ENCODE results near the gene SELENOK. TPM values are rescaled to one million over a fixed set of nuclear protein-coding genes. Genes with fewer than 3 reads are reported as not detected.
"Not testable (repeated sequence)": the region's sequence is repeated elsewhere in the genome, so short reads cannot be mapped to it uniquely, and the experiment has no call there.

Gene SELENOK
- total RNA-seq, result 54.4 TPM
- 72.4 TPM for polyA plus RNA-seq

DNA sequence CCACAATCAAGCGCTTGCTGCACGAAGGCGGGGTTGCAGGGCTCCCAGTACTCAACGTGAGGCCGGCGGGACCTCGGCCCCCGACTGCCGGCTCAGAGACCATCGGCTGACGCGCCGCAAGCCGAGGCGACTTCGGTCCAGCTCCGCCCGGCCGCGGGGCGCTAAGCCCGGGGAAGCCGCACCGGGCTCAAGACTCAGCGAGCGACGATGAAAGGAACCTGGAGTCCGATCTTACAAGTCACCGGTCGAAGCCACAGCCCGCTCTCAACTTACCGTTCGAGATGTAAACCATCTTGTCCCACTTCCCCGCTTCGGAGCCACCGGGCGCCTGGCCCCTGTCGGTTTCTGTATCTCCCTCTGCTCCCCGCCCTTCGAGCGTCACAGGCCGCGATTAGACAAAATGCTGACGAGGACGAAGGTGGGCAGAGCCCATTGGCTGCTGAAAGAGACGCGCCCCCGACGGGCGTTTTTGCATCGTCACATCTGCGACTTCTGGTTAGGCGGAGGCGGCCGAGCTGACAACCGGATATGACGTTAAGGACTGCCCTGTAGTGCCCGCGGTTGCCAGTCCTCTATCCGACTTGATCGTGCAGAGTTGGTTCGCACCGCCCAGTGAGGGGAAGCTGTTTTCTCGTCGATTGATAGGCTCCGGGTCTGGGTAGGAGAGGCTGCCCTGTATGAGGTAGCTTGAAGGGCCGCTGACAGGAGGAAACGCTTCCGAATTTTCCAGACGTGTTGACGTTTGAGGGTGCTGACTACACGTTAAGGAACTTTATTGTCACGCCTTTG, at the start of gene SELENOK:
SELENOK (minus strand) TSS at position 363 of the 789 bp plus-strand sequence.
- peak; percentile 99 for DNase-seq (ENCODE audit: extremely low spot score)
- Histone ChIP-seq H3K27ac (ENCODE audit: low read depth) (peak within 1 kb of the TSS; percentile 82), H3K4me1 (ENCODE audit: insufficient read depth) (no peaks in the 10 kb centered on the region), H3K36me3 (ENCODE audit: insufficient read depth) (no peaks in the 10 kb centered on the region), H3K4me3 (ENCODE audit: low read depth, low read length) (peak within 1 kb of the TSS; percentile 76)
- WGBS, result under 1% methylated on average over 73 of the region's 73 CpGs

DNA sequence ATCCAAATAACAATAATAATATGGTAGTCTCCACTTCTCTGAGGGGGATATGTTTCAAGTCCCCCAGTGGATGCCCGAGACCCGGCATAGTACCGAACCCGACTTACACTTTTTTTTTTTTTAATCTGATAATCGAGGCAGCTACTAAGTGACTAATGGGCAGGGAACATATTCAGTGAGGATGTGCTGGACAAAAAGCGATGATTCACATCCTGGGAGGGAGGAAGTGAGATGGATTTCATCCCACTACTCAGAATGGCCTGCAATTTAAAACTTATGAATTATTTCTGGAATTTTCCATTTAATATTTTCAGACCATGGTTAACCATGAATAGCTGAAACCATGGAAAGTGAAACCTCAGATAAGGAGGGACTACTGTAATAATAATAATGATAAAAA, 49.5 kb upstream of the SELENOK start:
- Histone ChIP-seq H3K36me3 (ENCODE audit: insufficient read depth) (no peaks in the 10 kb centered on the region), H3K4me3 (ENCODE audit: low read depth, low read length) (no peak overlapping the region), H3K27ac (ENCODE audit: low read depth) (no peak overlapping the region), H3K4me1 (ENCODE audit: insufficient read depth) (no peaks in the 10 kb centered on the region)
- DNase-seq (ENCODE audit: extremely low spot score), result no peak
- 79% methylated on average over 6 of the region's 6 CpGs for WGBS

DNA sequence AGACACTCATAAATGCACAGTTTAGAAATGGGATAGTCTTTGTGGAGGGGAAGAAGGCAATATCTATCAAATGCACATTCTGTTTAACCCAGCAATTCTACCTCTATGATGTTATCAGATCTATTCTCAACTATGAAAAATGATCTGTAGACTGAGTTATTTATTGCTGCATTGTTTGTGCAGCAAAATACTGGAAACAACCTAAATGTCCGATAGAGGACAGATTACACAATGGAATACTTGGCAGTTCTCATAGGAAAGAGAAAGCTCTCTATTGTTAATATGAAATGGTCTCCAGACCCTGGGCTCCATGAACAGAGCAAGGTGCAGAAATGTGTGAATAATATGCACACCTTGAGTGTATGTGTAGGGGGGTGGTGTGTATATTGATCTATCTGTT, 49.0 kb upstream of the SELENOK start:
- no peak overlapping the region for H3K4me3 ChIP-seq (ENCODE audit: low read depth, low read length)
- WGBS, result 28% methylated on average over 1 of the region's 1 CpG
- no peaks in the 10 kb centered on the region for H3K36me3 ChIP-seq (ENCODE audit: insufficient read depth)
- no peak overlapping the region for H3K27ac ChIP-seq (ENCODE audit: low read depth)
- H3K4me1 ChIP-seq (ENCODE audit: insufficient read depth), result no peaks in the 10 kb centered on the region
- DNase-seq (ENCODE audit: extremely low spot score), result no peak

DNA sequence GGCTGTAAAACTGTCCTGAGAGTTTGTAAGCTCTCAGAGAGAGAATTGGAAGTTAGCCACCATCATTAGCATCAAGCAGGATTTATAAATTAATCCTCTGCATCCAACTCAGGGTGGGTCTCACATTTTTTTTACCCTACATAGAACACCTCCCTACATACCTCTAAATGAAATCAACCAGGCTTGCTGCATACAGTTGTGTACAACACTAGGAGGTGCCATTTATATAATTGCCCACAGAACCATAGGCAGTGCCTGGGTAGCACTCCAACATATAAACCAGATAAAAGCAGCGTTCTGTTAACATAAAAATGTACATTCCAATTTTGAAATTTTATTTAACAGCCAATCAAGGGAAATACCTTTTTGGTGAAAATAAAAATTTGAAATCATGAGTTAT, 48.2 kb upstream of the SELENOK start:
- Histone ChIP-seq H3K27ac (ENCODE audit: low read depth) (no peak overlapping the region), H3K4me1 (ENCODE audit: insufficient read depth) (no peaks in the 10 kb centered on the region), H3K36me3 (ENCODE audit: insufficient read depth) (no peaks in the 10 kb centered on the region), H3K4me3 (ENCODE audit: low read depth, low read length) (no peak overlapping the region)
- 30% methylated on average over 1 of the region's 1 CpG for WGBS
- DNase-seq (ENCODE audit: extremely low spot score), result no peak

DNA sequence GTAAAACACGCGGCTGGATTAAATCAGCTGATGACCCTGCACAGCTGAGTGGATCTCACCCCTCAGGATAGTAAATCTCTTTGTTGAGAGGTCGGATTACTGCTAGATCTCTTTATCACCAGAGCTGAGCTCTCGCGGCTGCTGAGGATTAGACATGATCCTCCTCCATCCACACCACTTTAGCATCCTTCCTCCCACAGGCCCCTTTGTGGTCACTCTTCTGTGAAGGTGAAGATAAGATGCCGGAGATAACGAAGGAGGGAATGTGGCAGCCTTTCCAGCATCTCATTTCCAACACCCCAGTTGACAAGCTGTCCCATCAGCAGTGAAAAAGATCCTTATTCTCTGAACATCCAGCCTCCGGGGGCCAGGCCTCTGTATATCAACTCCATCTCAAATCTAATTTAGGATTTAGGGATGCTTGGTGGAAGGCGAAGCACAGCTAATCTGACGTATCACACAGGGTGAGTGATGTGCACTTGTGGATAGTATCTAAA, 47.5 kb upstream of the SELENOK start:
- Histone ChIP-seq H3K4me1 (ENCODE audit: insufficient read depth) (no peaks in the 10 kb centered on the region), H3K27ac (ENCODE audit: low read depth) (no peak overlapping the region), H3K4me3 (ENCODE audit: low read depth, low read length) (no peak overlapping the region), H3K36me3 (ENCODE audit: insufficient read depth) (no peaks in the 10 kb centered on the region)
- DNase-seq (ENCODE audit: extremely low spot score), result no peak
- 15% methylated on average over 10 of the region's 10 CpGs for WGBS

DNA sequence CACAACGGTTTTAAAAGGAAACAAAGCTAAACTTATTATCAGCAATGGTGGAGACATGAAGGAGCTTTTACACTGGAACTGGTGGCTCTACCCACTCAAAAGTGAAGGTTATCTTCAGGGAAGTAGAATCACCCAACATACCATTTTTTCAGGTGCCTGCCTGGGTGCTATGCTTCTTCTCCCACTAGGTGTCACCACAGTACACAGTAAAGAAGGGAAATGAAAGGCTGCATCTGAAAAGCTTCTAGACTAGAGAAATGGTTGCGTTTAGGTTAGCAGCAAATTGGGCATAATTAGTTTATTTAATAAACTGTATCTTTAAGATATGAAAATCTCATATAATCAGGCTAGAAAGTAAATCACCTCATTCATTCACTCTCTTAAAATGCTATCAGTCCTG, 47.0 kb upstream of the SELENOK start:
- H3K4me3 ChIP-seq (ENCODE audit: low read depth, low read length), result no peak overlapping the region
- no peak for DNase-seq (ENCODE audit: extremely low spot score)
- H3K27ac ChIP-seq (ENCODE audit: low read depth), result no peak overlapping the region
- H3K36me3 ChIP-seq (ENCODE audit: insufficient read depth), result no peaks in the 10 kb centered on the region
- WGBS, result 2% methylated on average over 2 of the region's 2 CpGs
- H3K4me1 ChIP-seq (ENCODE audit: insufficient read depth), result no peaks in the 10 kb centered on the region

DNA sequence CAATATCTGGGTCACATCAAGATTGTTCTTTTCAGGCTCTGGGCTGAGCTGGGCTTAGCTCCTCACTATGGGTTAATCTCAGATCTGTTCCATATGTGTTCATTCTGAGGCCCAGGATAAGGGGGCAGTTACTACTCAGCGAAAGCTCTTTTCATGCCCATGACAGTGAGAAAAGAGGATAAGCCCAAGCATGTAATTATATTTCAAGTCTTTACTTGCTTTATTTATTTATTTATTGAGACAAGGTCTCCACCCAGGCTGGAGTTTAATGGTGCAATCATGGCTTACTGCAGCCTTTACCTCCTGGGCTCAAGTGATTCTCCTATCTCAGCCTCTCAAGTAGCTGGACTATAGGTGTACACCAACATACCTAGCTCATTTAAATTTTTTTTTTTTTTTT, 44.7 kb upstream of the SELENOK start:
- DNase-seq (ENCODE audit: extremely low spot score), result no peak
- no peak overlapping the region for H3K27ac ChIP-seq (ENCODE audit: low read depth)
- H3K36me3 ChIP-seq (ENCODE audit: insufficient read depth), result no peaks in the 10 kb centered on the region
- 79% methylated on average over 1 of the region's 1 CpG for WGBS
- H3K4me3 ChIP-seq (ENCODE audit: low read depth, low read length), result no peak overlapping the region
- H3K4me1 ChIP-seq (ENCODE audit: insufficient read depth), result no peaks in the 10 kb centered on the region

DNA sequence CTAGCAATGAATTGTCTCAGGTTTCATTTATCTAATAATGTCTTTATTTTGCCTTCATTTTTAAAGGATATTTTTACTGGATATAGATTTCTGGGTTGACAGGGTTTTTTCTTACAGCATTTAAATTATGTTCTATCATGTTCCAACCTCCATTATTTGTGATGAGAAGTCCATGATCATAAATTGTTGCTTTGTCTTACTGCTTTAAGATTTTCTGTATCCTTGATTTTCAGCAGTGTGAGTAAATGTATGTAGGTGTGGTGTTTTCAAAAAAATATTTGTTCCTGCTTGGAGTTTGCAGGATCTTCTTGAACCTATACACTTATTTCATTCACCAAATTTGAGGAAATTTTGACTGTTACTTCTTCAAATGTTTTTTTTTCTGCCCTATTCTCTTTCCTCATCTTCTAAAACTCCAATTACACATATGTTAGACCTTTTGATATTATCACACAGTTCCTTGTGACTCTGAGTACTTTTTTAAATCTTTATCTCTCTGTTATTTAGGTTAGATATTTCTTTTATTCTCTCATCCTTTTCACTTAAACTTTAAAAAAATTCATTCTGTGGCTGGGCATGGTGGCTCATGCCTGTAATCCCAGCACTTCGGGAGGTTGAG, 43.7 kb upstream of the SELENOK start:
- WGBS, result 0% methylated on average over 1 of the region's 1 CpG
- no peak overlapping the region for H3K27ac ChIP-seq (ENCODE audit: low read depth)
- no peak overlapping the region for H3K4me3 ChIP-seq (ENCODE audit: low read depth, low read length)
- no peaks in the 10 kb centered on the region for H3K4me1 ChIP-seq (ENCODE audit: insufficient read depth)
- DNase-seq (ENCODE audit: extremely low spot score), result no peak
- no peaks in the 10 kb centered on the region for H3K36me3 ChIP-seq (ENCODE audit: insufficient read depth)

DNA sequence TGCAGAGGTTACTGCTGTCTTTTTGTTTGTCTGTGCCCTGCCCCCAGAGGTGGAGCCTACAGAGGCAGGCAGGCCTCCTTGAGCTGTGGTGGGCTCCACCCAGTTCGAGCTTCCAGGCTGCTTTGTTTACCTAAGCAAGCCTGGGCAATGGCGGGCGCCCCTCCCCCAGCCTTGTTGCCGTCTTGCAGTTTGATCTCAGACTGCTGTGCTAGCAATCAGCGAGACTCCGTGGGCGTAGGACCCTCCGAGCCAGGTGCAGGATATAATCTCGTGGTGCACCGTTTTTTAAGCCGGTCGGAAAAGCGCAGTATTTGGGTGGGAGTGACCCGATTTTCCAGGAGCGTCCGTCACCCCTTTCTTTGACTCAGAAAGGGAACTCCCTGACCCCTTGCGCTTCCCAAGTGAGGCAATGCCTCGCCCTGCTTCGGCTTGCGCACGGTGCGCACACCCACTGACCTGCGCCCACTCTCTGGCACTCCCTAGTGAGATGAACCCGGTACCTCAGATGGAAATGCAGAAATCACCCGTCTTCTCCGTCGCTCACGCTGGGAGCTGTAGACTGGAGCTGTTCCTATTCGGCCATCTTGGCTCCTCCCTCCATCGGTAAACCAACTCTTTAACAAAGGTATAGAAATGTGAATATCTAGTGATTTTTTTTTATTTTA, 35.7 kb upstream of the SELENOK start:
- not testable (repeated sequence) for H3K36me3 ChIP-seq (ENCODE audit: insufficient read depth); H3K4me1 ChIP-seq (ENCODE audit: insufficient read depth)
- 64% methylated on average over 30 of the region's 30 CpGs for WGBS

DNA sequence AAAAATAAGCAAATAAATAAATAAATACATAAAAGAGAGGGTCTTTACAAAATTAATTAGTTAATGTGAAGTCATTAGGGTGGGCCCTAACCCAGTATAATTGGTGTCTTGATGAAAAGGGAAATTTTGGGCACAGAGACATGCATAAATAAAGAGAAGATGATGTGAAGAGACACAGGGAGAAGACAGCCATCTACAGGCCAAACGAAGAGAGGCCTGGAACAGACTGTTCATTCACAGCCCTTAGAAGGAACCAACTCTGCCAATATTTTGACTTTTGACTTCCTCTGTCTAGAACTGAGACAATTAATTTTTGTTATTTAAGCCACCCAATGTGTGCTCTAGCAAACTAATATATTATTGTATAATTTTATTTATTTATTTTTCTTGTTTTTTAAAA, 29.6 kb upstream of the SELENOK start:
- WGBS, result 51% methylated on average over 1 of the region's 1 CpG
- no peak for DNase-seq (ENCODE audit: extremely low spot score)

More for the DNA sequence above, 35.7 kb upstream of the SELENOK start:
- not testable (repeated sequence) for H3K27ac ChIP-seq (ENCODE audit: low read depth); H3K4me3 ChIP-seq (ENCODE audit: low read depth, low read length); DNase-seq (ENCODE audit: extremely low spot score)

DNA sequence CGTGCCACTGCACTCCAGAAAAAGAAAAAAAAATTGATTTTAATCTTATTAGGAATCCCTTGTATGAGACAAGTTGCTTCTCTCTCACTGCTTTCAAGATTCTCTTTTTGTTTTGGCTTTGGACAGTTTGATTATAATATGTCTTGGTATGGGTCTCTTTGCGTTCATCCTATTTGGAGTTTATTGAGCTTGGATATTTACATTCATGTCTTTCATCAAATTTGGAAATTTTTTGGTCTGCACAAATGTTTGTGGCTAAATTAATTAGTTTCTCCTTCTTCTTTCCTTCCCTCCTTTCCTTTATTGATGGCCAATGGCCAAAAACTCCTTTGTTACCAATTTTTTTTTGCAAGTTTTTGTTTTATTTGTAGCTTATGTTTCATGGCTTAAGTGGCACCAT, 28.1 kb upstream of the SELENOK start:
- 94% methylated on average over 2 of the region's 2 CpGs for WGBS

More for the DNA sequence above, 29.6 kb upstream of the SELENOK start:
- H3K36me3 ChIP-seq (ENCODE audit: insufficient read depth), result no peaks in the 10 kb centered on the region
- no peak overlapping the region for H3K4me3 ChIP-seq (ENCODE audit: low read depth, low read length)
- H3K4me1 ChIP-seq (ENCODE audit: insufficient read depth), result no peaks in the 10 kb centered on the region
- no peak overlapping the region for H3K27ac ChIP-seq (ENCODE audit: low read depth)

DNA sequence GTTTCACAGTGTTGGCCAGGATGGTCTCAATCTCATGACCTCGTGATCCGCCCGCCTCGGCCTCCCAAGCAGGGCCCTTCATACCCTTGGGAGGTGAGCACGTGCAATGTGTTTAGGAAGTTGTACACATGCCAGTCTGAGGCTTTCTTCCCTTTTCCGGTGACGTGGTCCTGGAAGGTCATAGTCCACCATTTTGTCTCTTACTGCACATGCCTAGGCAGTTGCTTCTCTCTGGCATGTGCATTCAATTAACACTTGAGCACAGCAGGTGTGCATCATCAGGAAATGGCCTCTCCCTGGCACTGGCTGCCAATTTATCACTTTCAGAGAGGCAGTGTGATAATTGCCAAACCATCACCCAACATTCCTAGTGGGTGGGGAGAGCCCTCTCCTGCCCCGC, 21.7 kb upstream of the SELENOK start:
- no peaks in the 10 kb centered on the region for H3K4me1 ChIP-seq (ENCODE audit: insufficient read depth)
- H3K4me3 ChIP-seq (ENCODE audit: low read depth, low read length), result no peak overlapping the region
- no peak overlapping the region for H3K27ac ChIP-seq (ENCODE audit: low read depth)
- no peak for DNase-seq (ENCODE audit: extremely low spot score)
- WGBS, result 93% methylated on average over 8 of the region's 8 CpGs
- H3K36me3 ChIP-seq (ENCODE audit: insufficient read depth), result no peaks in the 10 kb centered on the region

More for the DNA sequence above, 28.1 kb upstream of the SELENOK start:
- no peak overlapping the region for H3K27ac ChIP-seq (ENCODE audit: low read depth)
- no peaks in the 10 kb centered on the region for H3K36me3 ChIP-seq (ENCODE audit: insufficient read depth)
- no peak overlapping the region for H3K4me3 ChIP-seq (ENCODE audit: low read depth, low read length)
- no peak for DNase-seq (ENCODE audit: extremely low spot score)
- no peaks in the 10 kb centered on the region for H3K4me1 ChIP-seq (ENCODE audit: insufficient read depth)

DNA sequence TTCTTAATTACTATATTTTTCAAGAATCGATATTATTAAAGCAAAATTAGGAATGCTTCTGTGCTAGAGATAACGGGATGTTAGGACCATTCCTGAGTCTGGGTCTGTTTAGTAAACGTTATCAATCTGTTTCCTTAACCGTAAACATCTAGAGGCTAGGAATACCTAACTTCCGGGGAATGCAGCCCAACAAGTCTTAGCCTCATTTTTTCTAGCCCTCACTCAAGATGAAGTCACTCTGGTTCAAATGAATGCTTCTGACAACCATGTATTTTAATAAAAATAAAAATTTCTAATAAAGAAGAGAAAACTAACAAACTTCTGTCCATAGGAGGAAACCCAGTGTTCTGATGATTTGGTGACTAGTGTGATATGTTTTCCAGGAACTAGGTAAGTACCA, 11.1 kb upstream of the SELENOK start:
- Histone ChIP-seq H3K4me1 (ENCODE audit: insufficient read depth) (no peaks in the 10 kb centered on the region), H3K36me3 (ENCODE audit: insufficient read depth) (no peaks in the 10 kb centered on the region), H3K4me3 (ENCODE audit: low read depth, low read length) (no peak overlapping the region), H3K27ac (ENCODE audit: low read depth) (no peak overlapping the region)
- DNase-seq (ENCODE audit: extremely low spot score), result no peak
- WGBS, result 43% methylated on average over 5 of the region's 5 CpGs

DNA sequence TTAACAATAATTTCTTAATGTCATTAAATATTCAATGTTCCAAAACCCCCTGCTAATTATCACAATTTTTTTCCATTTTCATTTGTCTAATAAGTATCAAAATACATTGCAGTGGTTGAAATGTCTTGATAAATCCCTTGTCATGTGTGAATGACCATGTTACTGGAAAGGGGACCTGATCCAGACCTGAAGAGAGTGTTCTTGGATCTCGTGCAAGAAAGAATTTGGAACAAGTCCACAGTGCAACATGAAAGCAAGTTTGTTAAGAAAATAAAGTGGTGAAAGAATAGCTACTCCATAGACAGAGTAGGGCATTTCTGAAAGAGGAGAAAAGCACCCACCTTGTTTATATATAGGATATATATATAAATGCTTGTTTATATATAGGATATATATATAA, 10.4 kb upstream of the SELENOK start:
- Histone ChIP-seq H3K27ac (ENCODE audit: low read depth) (no peak overlapping the region), H3K36me3 (ENCODE audit: insufficient read depth) (no peaks in the 10 kb centered on the region), H3K4me3 (ENCODE audit: low read depth, low read length) (no peak overlapping the region), H3K4me1 (ENCODE audit: insufficient read depth) (no peaks in the 10 kb centered on the region)
- DNase-seq (ENCODE audit: extremely low spot score), result no peak
- WGBS, result 10% methylated on average over 1 of the region's 1 CpG

Data from urinary bladder (tissue), 4 donors.